H1 (cell line): ENCODE measurements around the gene DYRK1A. TPM values are rescaled to one million over a fixed set of nuclear protein-coding genes. Genes with fewer than 3 reads are reported as not detected.

Experiments
- CTCF ChIA-PET: fragments of 300-600 bp; sonication (Branson Sonifier 250); formaldehyde crosslinking; loops from one replicate; lab custom pipeline; 2021; ENCODE audit not compliant: partially characterized antibody; lab: Charles Lee
- POLR2A ChIA-PET: fragments of 300-600 bp; sonication (Branson Sonifier 250); formaldehyde crosslinking; loops from one replicate; lab custom pipeline; 2021; ENCODE audit warnings: inconsistent platforms; ENCODE audit not compliant: partially characterized antibody; lab: Charles Lee
- DNase-seq, 2 experiments: peaks; one replicate each; pipeline versions ENCODE4 v3.0.0 to v3.0.0-alpha.2; 2010 to 2022; ENCODE audit warnings: low spot score in 2 of 2, low read depth in 1 of 2, mixed read lengths in 1 of 2
- FAIRE-seq: peaks from 2 replicates; lab custom pipeline; 2011; peaks lifted over from hg19 to GRCh38; lab: Jason Lieb, UNC
- H2AFZ ChIP-seq: 2 replicates; pipeline ENCODE4 v1.8.1; 2012; ENCODE audit warnings: low read length, inconsistent platforms
- H2AK5ac ChIP-seq: 2 replicates; pipeline ENCODE4 v1.6.1; 2013; ENCODE audit warnings: low read depth, low read length
- H2BK120ac ChIP-seq: replicated peaks from 2 replicates; pipeline ENCODE3; 2013; ENCODE audit warnings: low read depth, low read length, inconsistent platforms
- H2BK12ac ChIP-seq: 2 replicates; pipeline ENCODE4 v1.6.1; 2013; ENCODE audit warnings: low read depth, low read length
- H2BK15ac ChIP-seq: 2 replicates; pipeline ENCODE4 v1.6.1; 2013; ENCODE audit warnings: low read length
- H2BK20ac ChIP-seq: 2 replicates; pipeline ENCODE4 v1.6.1; 2013; ENCODE audit warnings: low read length
- H2BK5ac ChIP-seq: 2 replicates; pipeline ENCODE4 v1.6.1; 2013; ENCODE audit warnings: low read depth, low read length
- H3K14ac ChIP-seq: 2 replicates; pipeline ENCODE4 v1.6.1; 2013; ENCODE audit warnings: inconsistent platforms; ENCODE audit not compliant: insufficient read length
- H3K18ac ChIP-seq: 2 replicates; pipeline ENCODE4 v1.6.1; 2013; ENCODE audit warnings: low read length; ENCODE audit errors: extremely low read depth
- H3K23ac ChIP-seq: 2 replicates; pipeline ENCODE4 v1.6.1; 2013; ENCODE audit warnings: inconsistent platforms; ENCODE audit not compliant: insufficient read length
- H3K23me2 ChIP-seq: 2 replicates; pipeline ENCODE4 v1.6.1; 2013; ENCODE audit warnings: low read depth, low read length
- H3K27ac ChIP-seq: 2 replicates; pipeline ENCODE4 v1.6.1; 2011; ENCODE audit warnings: low read depth, low read length, inconsistent platforms
- H3K27me3 ChIP-seq, 4 experiments: replicated peaks in 1 of 4; 1 replicate in 1 of 4; 2 replicates in 3 of 4; pipeline versions ENCODE4 v1.6.1 to v1.8.1; 2011 to 2013; ENCODE audit warnings: low read length in 3 of 4, mild to moderate bottlenecking in 3 of 4, inconsistent platforms in 2 of 4, mixed read lengths in 2 of 4, moderate library complexity in 1 of 4; ENCODE audit not compliant: control insufficient read depth in 3 of 4, insufficient read depth in 3 of 4; ENCODE audit errors: extremely low read depth in 1 of 4
- H3K36me3 ChIP-seq, 4 experiments: 2 replicates each; pipeline versions ENCODE4 v1.6.1 to v1.8.1; 2011 to 2013; ENCODE audit warnings: mild to moderate bottlenecking in 4 of 4, low read length in 3 of 4, moderate library complexity in 2 of 4, control low read depth in 1 of 4, inconsistent platforms in 1 of 4; ENCODE audit not compliant: insufficient read depth in 4 of 4, control insufficient read depth in 2 of 4
- H3K4ac ChIP-seq: replicated peaks from 2 replicates; pipeline ENCODE3; 2013; ENCODE audit warnings: low read length, low read depth, mixed read lengths, inconsistent platforms; ENCODE audit not compliant: insufficient read length
- H3K4me1 ChIP-seq, 4 experiments: replicated peaks in 1 of 4; 1 replicate in 1 of 4; 2 replicates in 3 of 4; pipeline versions ENCODE4 v1.6.1 to v1.8.1; 2011 to 2013; ENCODE audit warnings: low read length in 3 of 4, inconsistent platforms in 2 of 4, mixed read lengths in 1 of 4; ENCODE audit not compliant: insufficient read depth in 4 of 4, control insufficient read depth in 3 of 4
- H3K4me2 ChIP-seq, 2 experiments: 2 replicates each; pipeline versions ENCODE4 v1.6.1 to v1.8.1; 2011 to 2013; ENCODE audit warnings: low read depth in 2 of 2, low read length in 2 of 2, control low read depth in 1 of 2, inconsistent platforms in 1 of 2, mild to moderate bottlenecking in 1 of 2; ENCODE audit not compliant: insufficient read depth in 1 of 2
- H3K4me3 ChIP-seq, 4 experiments: fragments of 200-600, 300-600 bp in 1 of 4; sonication (generic), shearing (Covaris generic), sonication (Bioruptor Twin) in 1 of 4; 2 replicates each; pipeline versions ENCODE4 v1.5.1 to v1.8.1; 2011 to 2016; ENCODE audit warnings: low read length in 4 of 4, low read depth in 3 of 4, control low read depth in 2 of 4, inconsistent platforms in 2 of 4, mild to moderate bottlenecking in 2 of 4, mixed read lengths in 1 of 4, moderate library complexity in 1 of 4; ENCODE audit not compliant: insufficient read depth in 2 of 4; ENCODE audit errors: extremely low read depth in 1 of 4
- H3K56ac ChIP-seq: replicated peaks from 2 replicates; pipeline ENCODE3; 2013; ENCODE audit warnings: low read depth, mild to moderate bottlenecking, mixed read lengths, low read length, inconsistent platforms; ENCODE audit not compliant: insufficient read length
- H3K79me1 ChIP-seq: 2 replicates; pipeline ENCODE4 v1.6.1; 2013; ENCODE audit warnings: low read depth, low read length, control low read depth
- H3K79me2 ChIP-seq, 2 experiments: 2 replicates each; pipeline versions ENCODE4 v1.6.1 to v1.8.1; 2012 to 2013; ENCODE audit warnings: low read length in 2 of 2, mild to moderate bottlenecking in 2 of 2, inconsistent platforms in 1 of 2; ENCODE audit not compliant: insufficient read depth in 2 of 2, control insufficient read depth in 1 of 2
- H3K9ac ChIP-seq, 4 experiments: replicated peaks in 1 of 4; 1 replicate in 1 of 4; 2 replicates in 3 of 4; pipeline versions ENCODE4 v1.6.1 to v1.8.1; 2011 to 2013; ENCODE audit warnings: low read depth in 3 of 4, low read length in 3 of 4, control low read depth in 2 of 4, mild to moderate bottlenecking in 2 of 4, moderate library complexity in 2 of 4, inconsistent platforms in 1 of 4; ENCODE audit errors: extremely low read depth in 1 of 4
- H3K9me3 ChIP-seq, 2 experiments: 2 replicates each; pipeline versions ENCODE4 v1.6.1 to v1.8.1; 2012 to 2013; ENCODE audit warnings: mild to moderate bottlenecking in 2 of 2, moderate library complexity in 2 of 2, control low read depth in 1 of 2, inconsistent platforms in 1 of 2, low read depth in 1 of 2, low read length in 1 of 2, mixed read lengths in 1 of 2; ENCODE audit not compliant: insufficient read depth in 2 of 2
- H4K20me1 ChIP-seq, 2 experiments: replicated peaks in 1 of 2; 2 replicates each; pipeline versions ENCODE3 to v1.8.1; 2011 to 2013; ENCODE audit warnings: inconsistent platforms in 2 of 2, low read length in 2 of 2, mild to moderate bottlenecking in 1 of 2; ENCODE audit not compliant: insufficient read depth in 2 of 2, control insufficient read depth in 1 of 2
- H4K5ac ChIP-seq: 2 replicates; pipeline ENCODE4 v1.6.1; 2013; ENCODE audit warnings: low read length, low read depth, mixed read lengths, inconsistent platforms; ENCODE audit not compliant: insufficient read length
- H4K8ac ChIP-seq: 2 replicates; pipeline ENCODE4 v1.8.0; 2013; ENCODE audit warnings: mild to moderate bottlenecking, moderate library complexity, low read length, inconsistent platforms; ENCODE audit not compliant: insufficient read depth; ENCODE audit errors: extremely low read depth
- H4K91ac ChIP-seq: replicated peaks from 2 replicates; pipeline ENCODE3; 2013; ENCODE audit warnings: low read length, mixed read lengths, inconsistent platforms; ENCODE audit not compliant: insufficient read length
- ASH2L ChIP-seq: fragments of 200-600, 300-600 bp; sonication (generic); IDR thresholded peaks from one replicate; pipeline ENCODE4 v1.7.1; 2017; ENCODE audit warnings: low read length
- BCL11A ChIP-seq, 2 experiments: IDR thresholded peaks; one replicate each; pipeline ENCODE4 v1.6.1; 2011; ENCODE audit warnings: low read depth in 2 of 2, low read length in 2 of 2, mild to moderate bottlenecking in 2 of 2
- CREB1 ChIP-seq: IDR thresholded peaks from 2 replicates; pipeline ENCODE4 v1.6.1; 2012; ENCODE audit warnings: inconsistent platforms
- EGR1 ChIP-seq: IDR thresholded peaks from 2 replicates; pipeline ENCODE4 v1.6.1; 2011; ENCODE audit warnings: low read depth, low read length, borderline replicate concordance
- GTF2F1 ChIP-seq: IDR thresholded peaks from 2 replicates; pipeline ENCODE4 v1.6.1; 2012; ENCODE audit warnings: low read depth, low read length, improper control_type of control experiment, borderline replicate concordance
- KDM5A ChIP-seq: fragments of 200-600 bp; IDR thresholded peaks from 2 replicates; pipeline ENCODE4 v1.7.1; 2012; ENCODE audit warnings: mild to moderate bottlenecking, low read length, inconsistent platforms, mixed read lengths
- PHF8 ChIP-seq: fragments of 200-600 bp; sonication (generic); conservative IDR thresholded peaks from 2 replicates; pipeline ENCODE4 v1.7.1; 2012; ENCODE audit warnings: low read depth, mild to moderate bottlenecking, inconsistent platforms, low read length, moderate library complexity
- RXRA ChIP-seq: IDR thresholded peaks from 2 replicates; pipeline ENCODE4 v1.6.1; 2011; ENCODE audit warnings: low read depth, mild to moderate bottlenecking, low read length, moderate library complexity; ENCODE audit not compliant: insufficient read depth
- TBP ChIP-seq: IDR thresholded peaks from 2 replicates; pipeline ENCODE4 v1.6.1; 2011; ENCODE audit warnings: low read depth, low read length, improper control_type of control experiment
- WGBS, 2 experiments: shearing (Covaris generic) in 1 of 2; methylation state at CpG; one replicate each; pipeline versions ENCODE4 v1.1.6 to v1.1.7; 2013 to 2015; ENCODE audit warnings: low lambda C conversion rate in 2 of 2, mixed read lengths in 2 of 2, inconsistent platforms in 1 of 2, low coverage in 1 of 2, missing lambda C conversion rate in 1 of 2; ENCODE audit not compliant: insufficient replicate concordance in 2 of 2, insufficient coverage in 1 of 2, insufficient read length in 1 of 2; ENCODE audit errors: extremely low coverage in 1 of 2, missing lambda C conversion rate in 1 of 2; 5-methylcytosine and 5-hydroxymethylcytosine counted together
- polyA plus RNA-seq, 7 experiments: library from polyadenylated mRNA; depleted of rRNA in 3 of 7; stranded (reverse) in 5 of 7; unstranded in 2 of 7; fragments of >200 nt in 5 of 7; fragments of 200-250 nt in 2 of 7; gene quantifications; 1 replicate in 5 of 7; 2 replicates in 1 of 7; 4 replicates in 1 of 7; pipeline versions ENCODE4 v1.2.1 to v1.2.3, GENCODE V29; 2011 to 2013; ENCODE audit warnings: missing spikeins in 2 of 7, mixed read lengths in 2 of 7
- total RNA-seq: library from RNA; stranded (reverse); fragmentation: NEBNext Ultra II Directional; extraction: Animal tissue kit (Norgen Biotek cat#: 25700); gene quantifications from 2 replicates; pipeline ENCODE4 v1.2.1, GENCODE V29; 2021
- TF ChIP-seq, protein P1 (sequence below): IDR thresholded peaks from 2 replicates; pipeline ENCODE4 v1.6.1; 2012; ENCODE audit warnings: inconsistent platforms
- TF ChIP-seq, protein P2 (sequence below): IDR thresholded peaks from 2 replicates; pipeline ENCODE4 v1.6.1; 2012; ENCODE audit warnings: inconsistent platforms

Gene DYRK1A
- total and polyA plus RNA-seq, 2 of the 8 experiments (the other 6 are each of a cell fraction or from before 2014, with no cell fraction given), result 61.1 to 62.2 TPM

GRCh38 chr21:37546949-37547614, 180.5 kb downstream of the DYRK1A start:
- FAIRE-seq (no peak), DNase-seq (no peak)
- H4K91ac ChIP-seq, result no peak overlapping the region
- no peak overlapping the region for H2AK5ac ChIP-seq
- H2BK15ac ChIP-seq, result no peak overlapping the region; the same call in 1 of the 2 replicates
- H3K9ac ChIP-seq, result no peak overlapping the region
- no peaks in the 10 kb centered on the region for H3K23me2 ChIP-seq
- H2BK12ac ChIP-seq, result no peak overlapping the region; the same call in 1 of the 2 replicates
- H3K23ac ChIP-seq, result no peak overlapping the region
- 89% methylated on average over 23 of the region's 23 CpGs; no CpG with 5 or more reads in 1 of the 2 experiments for WGBS, 2 experiments
- H3K14ac ChIP-seq, result no peak overlapping the region
- no peak overlapping the region for H3K18ac ChIP-seq
- no peaks in the 10 kb centered on the region for H4K20me1 ChIP-seq
- no peak overlapping the region for H3K56ac ChIP-seq
- H3K79me2 ChIP-seq, result no peaks in the 10 kb centered on the region
- H4K8ac ChIP-seq, result no peak overlapping the region
- H2AFZ ChIP-seq, result no peak overlapping the region
- H3K27me3 ChIP-seq, result no peaks in the 10 kb centered on the region
- H3K9me3 ChIP-seq, result no peaks in the 10 kb centered on the region
- H3K4ac ChIP-seq, result no peak overlapping the region
- H2BK5ac ChIP-seq, result no peak overlapping the region; the same call in 1 of the 2 replicates
- peaks cover 0 to 7% (median 2%) of the 10 kb centered on the region in 4 experiments; a peak in 4 of 7 replicates for H3K4me1 ChIP-seq
- H3K4me3 ChIP-seq, result no peak overlapping the region
- ChIA-PET CTCF (interaction anchor here (0.7 to 1.8 kb wide), 3 partner anchors 10 to 28 kb away, joined by 3 to 11 read pairs (median 3); no protein-coding TSS in a partner anchor), POLR2A (no interaction called here)
- no peaks in the 10 kb centered on the region for H3K36me3 ChIP-seq
- no peak overlapping the region for H2BK20ac ChIP-seq
- H4K5ac ChIP-seq, result no peak overlapping the region
- H3K4me2 ChIP-seq, result no peak overlapping the region
- no peak overlapping the region for H3K27ac ChIP-seq
- H3K79me1 ChIP-seq, result no peaks in the 10 kb centered on the region
- H2BK120ac ChIP-seq, result no peak overlapping the region
- TF ChIP-seq TBP, result no peak
- TF ChIP-seq, protein P1, sequence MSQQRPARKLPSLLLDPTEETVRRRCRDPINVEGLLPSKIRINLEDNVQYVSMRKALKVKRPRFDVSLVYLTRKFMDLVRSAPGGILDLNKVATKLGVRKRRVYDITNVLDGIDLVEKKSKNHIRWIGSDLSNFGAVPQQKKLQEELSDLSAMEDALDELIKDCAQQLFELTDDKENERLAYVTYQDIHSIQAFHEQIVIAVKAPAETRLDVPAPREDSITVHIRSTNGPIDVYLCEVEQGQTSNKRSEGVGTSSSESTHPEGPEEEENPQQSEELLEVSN, result no peak
- TF ChIP-seq KDM5A, result no peak
- no peak for TF ChIP-seq EGR1
- TF ChIP-seq CREB1, result no peak
- no peak for TF ChIP-seq ASH2L
- no peak for TF ChIP-seq RXRA
- no peak for TF ChIP-seq BCL11A (IDR thresholded peaks at IDR 0.05; ENCODE audit: low read depth in 2 of 2, low read length in 2 of 2)
- no peak for TF ChIP-seq PHF8
- no peak for TF ChIP-seq GTF2F1
- TF ChIP-seq, protein P2, sequence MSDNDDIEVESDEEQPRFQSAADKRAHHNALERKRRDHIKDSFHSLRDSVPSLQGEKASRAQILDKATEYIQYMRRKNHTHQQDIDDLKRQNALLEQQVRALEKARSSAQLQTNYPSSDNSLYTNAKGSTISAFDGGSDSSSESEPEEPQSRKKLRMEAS, result no peak
